ENCODE results near the gene BICC1. TPM values are rescaled to one million over a fixed set of nuclear protein-coding genes. Genes with fewer than 3 reads are reported as not detected.

BICC1 gene
- total and polyA plus RNA-seq, 2 of the 13 experiments (the other 11 are each of a cell fraction or from before 2014, with no cell fraction given): 0.18 to 1.5 TPM

DNA sequence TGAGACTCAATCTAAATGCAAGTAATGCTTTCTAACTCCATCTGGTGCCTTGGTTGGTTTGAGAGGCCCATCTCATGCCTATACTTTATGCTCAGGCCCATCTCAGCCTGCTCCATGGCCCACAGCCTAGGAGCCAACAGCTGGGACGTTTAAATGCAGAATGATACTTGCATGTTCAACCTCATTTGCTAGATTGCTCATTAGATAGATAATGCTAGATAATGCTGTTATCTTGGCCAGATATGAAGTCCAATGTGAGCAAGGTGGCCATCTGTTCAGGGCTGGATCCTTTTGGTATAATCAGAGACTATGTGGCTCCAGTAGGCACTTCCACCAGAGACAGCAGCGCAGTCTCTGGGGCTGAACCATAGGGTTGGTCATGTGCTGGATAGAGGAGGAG, 342.1 kb downstream of the BICC1 start (continued):
- TF ChIP-seq, protein P1, sequence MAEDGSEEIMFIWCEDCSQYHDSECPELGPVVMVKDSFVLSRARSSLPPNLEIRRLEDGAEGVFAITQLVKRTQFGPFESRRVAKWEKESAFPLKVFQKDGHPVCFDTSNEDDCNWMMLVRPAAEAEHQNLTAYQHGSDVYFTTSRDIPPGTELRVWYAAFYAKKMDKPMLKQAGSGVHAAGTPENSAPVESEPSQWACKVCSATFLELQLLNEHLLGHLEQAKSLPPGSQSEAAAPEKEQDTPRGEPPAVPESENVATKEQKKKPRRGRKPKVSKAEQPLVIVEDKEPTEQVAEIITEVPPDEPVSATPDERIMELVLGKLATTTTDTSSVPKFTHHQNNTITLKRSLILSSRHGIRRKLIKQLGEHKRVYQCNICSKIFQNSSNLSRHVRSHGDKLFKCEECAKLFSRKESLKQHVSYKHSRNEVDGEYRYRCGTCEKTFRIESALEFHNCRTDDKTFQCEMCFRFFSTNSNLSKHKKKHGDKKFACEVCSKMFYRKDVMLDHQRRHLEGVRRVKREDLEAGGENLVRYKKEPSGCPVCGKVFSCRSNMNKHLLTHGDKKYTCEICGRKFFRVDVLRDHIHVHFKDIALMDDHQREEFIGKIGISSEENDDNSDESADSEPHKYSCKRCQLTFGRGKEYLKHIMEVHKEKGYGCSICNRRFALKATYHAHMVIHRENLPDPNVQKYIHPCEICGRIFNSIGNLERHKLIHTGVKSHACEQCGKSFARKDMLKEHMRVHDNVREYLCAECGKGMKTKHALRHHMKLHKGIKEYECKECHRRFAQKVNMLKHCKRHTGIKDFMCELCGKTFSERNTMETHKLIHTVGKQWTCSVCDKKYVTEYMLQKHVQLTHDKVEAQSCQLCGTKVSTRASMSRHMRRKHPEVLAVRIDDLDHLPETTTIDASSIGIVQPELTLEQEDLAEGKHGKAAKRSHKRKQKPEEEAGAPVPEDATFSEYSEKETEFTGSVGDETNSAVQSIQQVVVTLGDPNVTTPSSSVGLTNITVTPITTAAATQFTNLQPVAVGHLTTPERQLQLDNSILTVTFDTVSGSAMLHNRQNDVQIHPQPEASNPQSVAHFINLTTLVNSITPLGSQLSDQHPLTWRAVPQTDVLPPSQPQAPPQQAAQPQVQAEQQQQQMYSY (CRISPR knock-in tag; IDR thresholded peaks at IDR 0.05): no peak
- TF ChIP-seq CBX2 (IDR thresholded peaks at IDR 0.05; ENCODE audit: low read depth, low read length) (no peak), CBX2 (CRISPR knock-in tag; IDR thresholded peaks at IDR 0.05; ENCODE audit: low read depth) (no peak), ZNF788 (CRISPR knock-in tag; IDR thresholded peaks at IDR 0.05; ENCODE audit: borderline replicate concordance) (no peak), ZNF296 (CRISPR knock-in tag; conservative IDR thresholded peaks at IDR 0.05) (no peak), ZNF644 (CRISPR knock-in tag; IDR thresholded peaks at IDR 0.05; ENCODE audit: low read depth) (no peak), NR2F6 (IDR thresholded peaks at IDR 0.05) (no peak), NR2F6 (CRISPR knock-in tag; IDR thresholded peaks at IDR 0.05) (no peak), ZFAT (CRISPR knock-in tag; conservative IDR thresholded peaks at IDR 0.05) (no peak)
- TF ChIP-seq, protein P2, sequence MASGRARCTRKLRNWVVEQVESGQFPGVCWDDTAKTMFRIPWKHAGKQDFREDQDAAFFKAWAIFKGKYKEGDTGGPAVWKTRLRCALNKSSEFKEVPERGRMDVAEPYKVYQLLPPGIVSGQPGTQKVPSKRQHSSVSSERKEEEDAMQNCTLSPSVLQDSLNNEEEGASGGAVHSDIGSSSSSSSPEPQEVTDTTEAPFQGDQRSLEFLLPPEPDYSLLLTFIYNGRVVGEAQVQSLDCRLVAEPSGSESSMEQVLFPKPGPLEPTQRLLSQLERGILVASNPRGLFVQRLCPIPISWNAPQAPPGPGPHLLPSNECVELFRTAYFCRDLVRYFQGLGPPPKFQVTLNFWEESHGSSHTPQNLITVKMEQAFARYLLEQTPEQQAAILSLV (CRISPR knock-in tag; IDR thresholded peaks at IDR 0.05; ENCODE audit: borderline replicate concordance): no peak
- TF ChIP-seq, protein P3, sequence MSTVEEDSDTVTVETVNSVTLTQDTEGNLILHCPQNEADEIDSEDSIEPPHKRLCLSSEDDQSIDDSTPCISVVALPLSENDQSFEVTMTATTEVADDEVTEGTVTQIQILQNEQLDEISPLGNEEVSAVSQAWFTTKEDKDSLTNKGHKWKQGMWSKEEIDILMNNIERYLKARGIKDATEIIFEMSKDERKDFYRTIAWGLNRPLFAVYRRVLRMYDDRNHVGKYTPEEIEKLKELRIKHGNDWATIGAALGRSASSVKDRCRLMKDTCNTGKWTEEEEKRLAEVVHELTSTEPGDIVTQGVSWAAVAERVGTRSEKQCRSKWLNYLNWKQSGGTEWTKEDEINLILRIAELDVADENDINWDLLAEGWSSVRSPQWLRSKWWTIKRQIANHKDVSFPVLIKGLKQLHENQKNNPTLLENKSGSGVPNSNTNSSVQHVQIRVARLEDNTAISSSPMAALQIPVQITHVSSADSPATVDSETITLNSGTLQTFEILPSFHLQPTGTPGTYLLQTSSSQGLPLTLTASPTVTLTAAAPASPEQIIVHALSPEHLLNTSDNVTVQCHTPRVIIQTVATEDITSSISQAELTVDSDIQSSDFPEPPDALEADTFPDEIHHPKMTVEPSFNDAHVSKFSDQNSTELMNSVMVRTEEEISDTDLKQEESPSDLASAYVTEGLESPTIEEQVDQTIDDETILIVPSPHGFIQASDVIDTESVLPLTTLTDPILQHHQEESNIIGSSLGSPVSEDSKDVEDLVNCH (CRISPR knock-in tag; IDR thresholded peaks at IDR 0.05): no peak
- TF ChIP-seq, protein P4, sequence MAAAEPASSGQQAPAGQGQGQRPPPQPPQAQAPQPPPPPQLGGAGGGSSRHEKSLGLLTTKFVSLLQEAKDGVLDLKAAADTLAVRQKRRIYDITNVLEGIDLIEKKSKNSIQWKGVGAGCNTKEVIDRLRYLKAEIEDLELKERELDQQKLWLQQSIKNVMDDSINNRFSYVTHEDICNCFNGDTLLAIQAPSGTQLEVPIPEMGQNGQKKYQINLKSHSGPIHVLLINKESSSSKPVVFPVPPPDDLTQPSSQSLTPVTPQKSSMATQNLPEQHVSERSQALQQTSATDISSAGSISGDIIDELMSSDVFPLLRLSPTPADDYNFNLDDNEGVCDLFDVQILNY (CRISPR knock-in tag; conservative IDR thresholded peaks at IDR 0.05): no peak
